K562 (cell line): ENCODE results near the gene MRPL16. TPM values are rescaled to one million over a fixed set of nuclear protein-coding genes. Genes with fewer than 3 reads are reported as not detected.

Experiments
- ATAC-seq: fragments of 200-7000 bp; cut with Tn5 transposase; 3 replicates; pipeline ENCODE4 v1.9.1; 2020; ENCODE audit warnings: moderate library complexity
- BruUV-seq: library from RNA; stranded (reverse); fragments of 400-500 nt; replicated peaks from 2 replicates; lab custom pipeline; 2021; lab: Mats Ljungman, UMichigan
- CTCF ChIA-PET: fragments of 300-600 bp; formaldehyde crosslinking; extraction: SDS; loops from one replicate; lab custom pipeline; 2021; ENCODE audit warnings: low intra/inter-chr PET ratio; lab: Yijun Ruan, JAX
- POLR2A ChIA-PET: fragments of 300-600, 350-650 bp; sonication (Branson Sonifier 250); formaldehyde crosslinking; extraction: SDS; loops from one replicate; lab custom pipeline; 2021; ENCODE audit warnings: antibody characterized with exemption, inconsistent platforms; lab: Yijun Ruan, JAX
- DNase-seq, 4 experiments: peaks; one replicate each; pipeline versions ENCODE4 v3.0.0 to v3.0.0-alpha.2; 2011 to 2018; ENCODE audit warnings: low spot score in 3 of 4, mixed read lengths in 3 of 4; ENCODE audit errors: extremely low read depth in 1 of 4
- FAIRE-seq: peaks from 2 replicates; lab custom pipeline; 2011; peaks lifted over from hg19 to GRCh38; lab: Jason Lieb, UNC
- H2AFZ ChIP-seq: 2 replicates; pipeline ENCODE4 v1.6.0; 2011; ENCODE audit warnings: low read depth, low read length, control low read depth, inconsistent platforms
- H3K27ac ChIP-seq: fragments of 200-600 bp; 3 replicates; pipeline ENCODE4 v1.8.0; 2011; ENCODE audit warnings: low read depth, mild to moderate bottlenecking, control low read depth, inconsistent platforms, low read length, moderate library complexity, mixed read lengths; ENCODE audit errors: extremely low read depth
- H3K27me3 ChIP-seq, 2 experiments: fragments of 300-600 bp in 1 of 2; 2 replicates in 1 of 2; 3 replicates in 1 of 2; pipeline versions ENCODE4 v1.6.0 to v1.8.0; 2011; ENCODE audit warnings: inconsistent platforms in 2 of 2, low read length in 2 of 2, mild to moderate bottlenecking in 1 of 2, mixed read lengths in 1 of 2, moderate library complexity in 1 of 2; ENCODE audit not compliant: control insufficient read depth in 2 of 2, insufficient read depth in 2 of 2
- H3K36me3 ChIP-seq: fragments of 300-600 bp; 3 replicates; pipeline ENCODE4 v1.8.0; 2011; ENCODE audit warnings: mild to moderate bottlenecking, low read length, inconsistent platforms; ENCODE audit not compliant: control insufficient read depth, insufficient read depth
- H3K4me1 ChIP-seq, 2 experiments: fragments of 200-600 bp in 1 of 2; replicated peaks in 1 of 2; 2 replicates in 1 of 2; 3 replicates in 1 of 2; pipeline versions ENCODE4 v1.5.1 to v1.8.0; 2011; ENCODE audit warnings: inconsistent platforms in 2 of 2, low read length in 2 of 2, mild to moderate bottlenecking in 1 of 2, mixed read lengths in 1 of 2, moderate library complexity in 1 of 2; ENCODE audit not compliant: control insufficient read depth in 2 of 2, insufficient read depth in 2 of 2
- H3K4me2 ChIP-seq: 2 replicates; pipeline ENCODE4 v1.6.1; 2011; ENCODE audit warnings: low read length, control low read depth, inconsistent platforms, mixed read lengths; ENCODE audit not compliant: insufficient read depth
- H3K4me3 ChIP-seq: fragments of 200-600 bp; sonication (generic), shearing (Covaris generic); 2 replicates; pipeline ENCODE4 v1.5.1; 2016; ENCODE audit warnings: control low read depth, inconsistent platforms
- H3K79me2 ChIP-seq: fragments of 200-600 bp; 3 replicates; pipeline ENCODE4 v1.8.0; 2011; ENCODE audit warnings: low read length, inconsistent platforms; ENCODE audit not compliant: control insufficient read depth, insufficient read depth
- H3K9ac ChIP-seq, 2 experiments: 2 replicates each; pipeline versions ENCODE4 v1.6.0 to v1.6.1; 2011; ENCODE audit warnings: low read depth in 2 of 2, low read length in 2 of 2, control low read depth in 1 of 2, inconsistent platforms in 1 of 2, mild to moderate bottlenecking in 1 of 2, mixed read lengths in 1 of 2; ENCODE audit not compliant: insufficient read depth in 1 of 2
- H3K9me1 ChIP-seq: one replicate; pipeline ENCODE4 v1.6.0; 2011; ENCODE audit warnings: inconsistent platforms, mild to moderate bottlenecking, low read length, moderate library complexity; ENCODE audit not compliant: control insufficient read depth, insufficient read depth
- H3K9me3 ChIP-seq: replicated peaks from 2 replicates; pipeline ENCODE4 v1.5.1; 2011; ENCODE audit warnings: low read depth, low read length, inconsistent platforms; ENCODE audit not compliant: control insufficient read depth, insufficient read depth
- H4K20me1 ChIP-seq: replicated peaks from 2 replicates; pipeline ENCODE4 v1.6.1; 2011; ENCODE audit warnings: low read length, inconsistent platforms, mixed read lengths; ENCODE audit not compliant: control insufficient read depth, insufficient read depth
- CEBPZ ChIP-seq: fragments of 150-350 bp; IDR thresholded peaks from 2 replicates; pipeline ENCODE4 v1.6.1; 2014; ENCODE audit warnings: low read depth, mild to moderate bottlenecking, low read length, borderline replicate concordance
- E2F5 ChIP-seq: sonication (generic); formaldehyde crosslinking; IDR thresholded peaks from 2 replicates; pipeline ENCODE4 v1.8.0; 2022; ENCODE audit warnings: mild to moderate bottlenecking, missing genetic modification reagents
- ETS2 ChIP-seq: IDR thresholded peaks from 2 replicates; pipeline ENCODE4 v1.6.1; 2016; ENCODE audit warnings: borderline replicate concordance, missing genetic modification characterization, mild to moderate bottlenecking, moderate library complexity, missing compliant biosample characterization; ENCODE audit not compliant: poor library complexity, severe bottlenecking
- SPI1 ChIP-seq: IDR thresholded peaks from 2 replicates; pipeline ENCODE4 v1.6.1; 2011; ENCODE audit warnings: low read depth, low read length, control low read depth, borderline replicate concordance
- SRF ChIP-seq, 2 experiments: fragments of 250-450, 450-650 bp in 1 of 2; sonication (Bioruptor Pico) in 1 of 2; sonication (generic) in 1 of 2; formaldehyde crosslinking; IDR thresholded peaks; 2 replicates each; pipeline versions ENCODE4 v1.5.0 to v1.5.1; 2020 to 2022; ENCODE audit warnings: mild to moderate bottlenecking in 1 of 2, missing genetic modification reagents in 1 of 2
- TBP ChIP-seq: optimal IDR thresholded peaks from 2 replicates; pipeline ENCODE3; 2011; ENCODE audit warnings: low read depth, low read length, improper control_type of control experiment
- YBX1 ChIP-seq: fragments of 450-650 bp; IDR thresholded peaks from 2 replicates; pipeline ENCODE4 v1.7.1; 2016; ENCODE audit warnings: mild to moderate bottlenecking
- ZNF609 ChIP-seq: sonication (generic); formaldehyde crosslinking; IDR thresholded peaks from 2 replicates; pipeline ENCODE4 v1.8.1; 2023; ENCODE audit warnings: missing genetic modification reagents, mild to moderate bottlenecking, borderline replicate concordance
- WGBS: fragments of 100-300 bp; shearing (Covaris generic); methylation state at CpG from one replicate; pipeline ENCODE4 v1.1.6; 2016; ENCODE audit warnings: low coverage, mixed read lengths; ENCODE audit not compliant: insufficient coverage; ENCODE audit errors: missing lambda C conversion rate; 5-methylcytosine and 5-hydroxymethylcytosine counted together
- in situ Hi-C: fragments of 300-500 bp; cut with MboI; formaldehyde crosslinking; loops from 4 replicates; pipeline ENCODE4 v1.15.0; 2018; ENCODE audit warnings: inconsistent platforms, mixed read lengths
- intact Hi-C: fragments of 100-400 bp; cut with micrococcal nuclease; formaldehyde crosslinking; loops from 2 replicates; pipeline ENCODE4 v1.14.2; 2022
- polyA plus RNA-seq, 8 experiments: library from polyadenylated mRNA; depleted of rRNA in 4 of 8; stranded (reverse) in 5 of 8; unstranded in 3 of 8; fragments of >200 nt; fragmentation: Nextera tagmentation in 2 of 8; fragmentation: Illumina TruSeq in 1 of 8; extraction: Ambion mirVana in 2 of 8; extraction: Trizol in 1 of 8; gene quantifications; 2 replicates each; pipeline versions ENCODE4 v1.2.1 to v1.2.3, GENCODE V29; 2011 to 2014; ENCODE audit warnings: inconsistent platforms in 1 of 8, missing spikeins in 1 of 8
- total RNA-seq, 7 experiments: library from RNA; depleted of rRNA in 6 of 7; stranded (reverse); fragments of >200 nt in 6 of 7; fragmentation: Illumina TruSeq in 2 of 7; extraction: Trizol in 2 of 7; gene quantifications; 2 replicates each; pipeline versions ENCODE4 v1.2.1 to v1.2.3, GENCODE V29; 2011 to 2021; ENCODE audit warnings: low replicate concordance in 1 of 7

The MRPL16 gene
- total and polyA plus RNA-seq, 9 of the 15 experiments (the other 6 are each of a cell fraction or from before 2014, with no cell fraction given): 63.3 to 209 (median 157) TPM

GRCh38 chr11:59804061-59804460, 6.5 kb downstream of the MRPL16 start:
- H2AFZ ChIP-seq: no peak overlapping the region
- BruUV-seq: no TSS peak
- 87% methylated on average over 2 of the region's 2 CpGs for WGBS
- POLR2A ChIA-PET: interaction anchor here (0.5 to 2.5 kb wide), 2 partner anchors 49 to 57 kb away, joined by 3 to 8 read pairs; partner anchors contain the start of gene STX3
- in situ Hi-C loops (loop anchor here (5.0 kb wide), 1 partner anchor 47 kb away; the partner anchor contains the start of gene STX3), intact Hi-C loops (loop anchor here (5.0 kb wide), 3 partner anchors 137 to 632 kb away; partner anchors contain the start of genes DTX4 and PATL1)
- no peaks in the 10 kb centered on the region for H4K20me1 ChIP-seq
- no peaks in the 10 kb centered on the region for H3K9me1 ChIP-seq
- no peaks in the 10 kb centered on the region for H3K9me3 ChIP-seq
- no peak overlapping the region for H3K4me2 ChIP-seq
- no peak overlapping the region for H3K9ac ChIP-seq
- FAIRE-seq (no peak), ATAC-seq (peak; percentile 15), DNase-seq (no peak)
- no peak overlapping the region for H3K27ac ChIP-seq
- H3K79me2 ChIP-seq: peaks cover 16% of the 10 kb centered on the region
- H3K4me3 ChIP-seq: no peak overlapping the region
- peaks cover 87% of the 10 kb centered on the region for H3K36me3 ChIP-seq
- no peaks in the 10 kb centered on the region for H3K27me3 ChIP-seq
- H3K4me1 ChIP-seq: no peaks in the 10 kb centered on the region; a peak in 1 of 5 replicates
- CTCF ChIA-PET: interaction anchor here (3.5 kb wide), 1 partner anchor 50 kb away, joined by 28 read pairs; the partner anchor contains the start of gene STX3
- TF ChIP-seq YBX1 (no peak), SRF (CRISPR knock-in tag; IDR thresholded peaks at IDR 0.05) (no peak), TBP (no peak), E2F5 (no peak), CEBPZ (no peak), SPI1 (no peak), ZNF609 (CRISPR knock-in tag) (no peak), ETS2 (tag) (no peak)
